HG03354 (cell line): ENCODE results near the gene CEP57L1.
"Not testable (repeated sequence)": the region's sequence is repeated elsewhere in the genome, so short reads cannot be mapped to it uniquely, and the experiment has no call there.

Experiments used
- ATAC-seq: cut with Tn5 transposase; IDR thresholded peaks from one replicate; pipeline ENCODE4 v1.9.1; 2021; ENCODE audit warnings: mild to moderate bottlenecking; ENCODE audit not compliant: unreplicated experiment, poor library complexity, severe bottlenecking

Gene CEP57L1

GRCh38 chr6:109071125-109071917, 24.0 kb upstream of the CEP57L1 start:
- ATAC-seq: no peak

- no peak for ATAC-seq
Measured at GRCh38 chr6:109073344-109074132, 21.8 kb upstream of the CEP57L1 start.

GRCh38 chr6:109074133-109074415, 21.2 kb upstream of the CEP57L1 start:
- no peak for ATAC-seq

- ATAC-seq: no peak
Measured at GRCh38 chr6:109075934-109076333, 19.4 kb upstream of the CEP57L1 start.

- no peak for ATAC-seq
Measured at GRCh38 chr6:109076377-109076776, 18.9 kb upstream of the CEP57L1 start.

GRCh38 chr6:109079981-109080380, 15.3 kb upstream of the CEP57L1 start:
- ATAC-seq: no peak

- ATAC-seq: no peak
Measured at GRCh38 chr6:109081026-109081425, 14.3 kb upstream of the CEP57L1 start.

- no peak for ATAC-seq
Measured at GRCh38 chr6:109081516-109082187, 13.7 kb upstream of the CEP57L1 start.

GRCh38 chr6:109082188-109082577, 13.1 kb upstream of the CEP57L1 start:
- no peak for ATAC-seq

- no peak for ATAC-seq
Measured at GRCh38 chr6:109083657-109084056, 11.7 kb upstream of the CEP57L1 start.

GRCh38 chr6:109084146-109084545, 11.2 kb upstream of the CEP57L1 start:
- ATAC-seq: not testable (repeated sequence)

- ATAC-seq: no peak
Measured at GRCh38 chr6:109087661-109088264, 7.5 kb upstream of the CEP57L1 start.

GRCh38 chr6:109088995-109089394, 6.3 kb upstream of the CEP57L1 start:
- no peak for ATAC-seq

- ATAC-seq: no peak
Measured at GRCh38 chr6:109091314-109092024, 3.8 kb upstream of the CEP57L1 start.

- no peak for ATAC-seq
Measured at GRCh38 chr6:109092074-109092473, 3.2 kb upstream of the CEP57L1 start.

- peak; percentile 2 for ATAC-seq
Measured at GRCh38 chr6:109093732-109094415, 1.4 kb upstream of the CEP57L1 start.

GRCh38 chr6:109094416-109095035, 781 bp upstream of the CEP57L1 start, which contains the start of gene SESN1:
Gene SESN1, minus strand, starts transcription at chr6:109094846. Its CDS starts 773 bp downstream, at chr6:109094073.
- peak; percentile 68 for ATAC-seq

GRCh38 chr6:109095835-109096084, 453 bp downstream of the CEP57L1 start:
- ATAC-seq: no peak

- no peak for ATAC-seq
Measured at GRCh38 chr6:109096208-109096607, 901 bp downstream of the CEP57L1 start.
